GM19351 (cell line): ENCODE data around the gene KLHL30.

Experiments used
- ATAC-seq: cut with Tn5 transposase; IDR thresholded peaks from one replicate; pipeline ENCODE4 v1.9.1; 2021; ENCODE audit warnings: mild to moderate bottlenecking, moderate library complexity; ENCODE audit not compliant: unreplicated experiment

KLHL30 gene

GRCh38 chr2:238143239-238143951, 4.9 kb downstream of the KLHL30 start:
- no peak for ATAC-seq

- ATAC-seq, result no peak
Observed at GRCh38 chr2:238144262-238144661, 5.8 kb downstream of the KLHL30 start.

GRCh38 chr2:238145046-238145445, 6.6 kb downstream of the KLHL30 start:
- ATAC-seq, result no peak

GRCh38 chr2:238145851-238146250, 7.4 kb downstream of the KLHL30 start:
- no peak for ATAC-seq

- ATAC-seq, result no peak
Observed at GRCh38 chr2:238146884-238147544, 8.5 kb downstream of the KLHL30 start.

- ATAC-seq, result no peak
Observed at GRCh38 chr2:238148981-238149380, 10.5 kb downstream of the KLHL30 start.

- no peak for ATAC-seq
Observed at GRCh38 chr2:238149841-238150572, 11.5 kb downstream of the KLHL30 start.

GRCh38 chr2:238150686-238151085, 12.2 kb downstream of the KLHL30 start:
- no peak for ATAC-seq

GRCh38 chr2:238151205-238151604, 12.7 kb downstream of the KLHL30 start:
- ATAC-seq, result no peak

GRCh38 chr2:238151628-238152235, 13.3 kb downstream of the KLHL30 start:
- ATAC-seq, result no peak

GRCh38 chr2:238152771-238153688, 14.6 kb downstream of the KLHL30 start:
- ATAC-seq, result no peak

GRCh38 chr2:238154570-238154969, 16.1 kb downstream of the KLHL30 start:
- ATAC-seq, result no peak

- ATAC-seq, result no peak
Observed at GRCh38 chr2:238155051-238155760, 16.7 kb downstream of the KLHL30 start.

- no peak for ATAC-seq
Observed at GRCh38 chr2:238155761-238156694, 17.6 kb downstream of the KLHL30 start.

- ATAC-seq, result no peak
Observed at GRCh38 chr2:238157506-238158017, 19.1 kb downstream of the KLHL30 start.

- ATAC-seq, result no peak
Observed at GRCh38 chr2:238158018-238158508, 19.6 kb downstream of the KLHL30 start.

GRCh38 chr2:238158509-238159070, 20.1 kb downstream of the KLHL30 start, which contains the start of gene ERFE:
Gene ERFE (plus strand): TSS chr2:238158970. CDS start chr2:238159008, 38 bp downstream.
- ATAC-seq, result no peak

GRCh38 chr2:238159071-238159539, 20.6 kb downstream of the KLHL30 start:
- no peak for ATAC-seq
